SKM-1 (cell line): ENCODE data around the gene SIN3A.
"Not testable (repeated sequence)": the region's sequence is repeated elsewhere in the genome, so short reads cannot be mapped to it uniquely, and the experiment has no call there.

ENCODE experiments used
- DNase-seq: peaks from one replicate; lab custom pipeline; 2025; ENCODE audit not compliant: unreplicated experiment; lab: John Stamatoyannopoulos, UW

SIN3A gene

GRCh38 chr15:75335705-75336355, 115.7 kb downstream of the SIN3A start, which contains the start of gene COMMD4:
COMMD4 (plus strand) TSS chr15:75336063; CDS start chr15:75336090, 27 bp downstream.
- peak; percentile 50 for DNase-seq

GRCh38 chr15:75335313-75335704, 116.2 kb downstream of the SIN3A start:
- no peak for DNase-seq

DNA sequence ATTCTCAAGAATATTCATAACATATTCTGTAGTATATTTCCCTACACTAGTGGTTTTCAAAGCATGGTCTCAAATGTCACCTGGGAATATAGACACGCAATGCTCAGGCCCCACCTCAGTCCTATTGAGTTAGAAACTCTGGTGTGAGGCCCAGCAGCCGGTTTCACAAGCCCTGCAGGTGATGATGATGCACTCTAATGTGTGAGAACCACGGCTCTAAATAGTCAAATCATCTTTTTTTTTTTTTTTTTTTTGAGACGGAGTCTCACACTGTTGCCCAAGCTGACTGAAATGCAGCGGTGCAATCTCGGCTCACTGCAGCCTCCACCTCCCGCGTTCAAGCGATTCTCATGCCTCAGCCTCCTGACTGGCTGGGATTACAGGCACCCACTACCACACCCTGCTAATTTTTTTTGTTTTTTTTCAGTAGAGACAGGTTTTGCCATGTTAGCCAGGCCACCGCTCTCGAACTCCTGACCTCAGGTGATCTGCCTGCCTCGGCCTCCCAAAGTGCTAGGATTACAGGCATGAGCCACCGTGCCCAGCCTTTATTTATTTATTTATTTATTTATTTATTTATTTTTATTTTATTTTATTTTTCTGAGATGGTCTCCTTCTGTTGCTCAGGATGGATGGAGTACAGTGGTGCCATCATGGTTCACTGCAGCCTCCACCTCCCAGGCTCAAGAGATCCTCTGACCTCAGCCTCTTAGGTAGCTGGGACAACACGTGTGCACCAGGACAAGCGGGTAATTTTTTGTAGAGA, 117.7 kb downstream of the SIN3A start:
- not testable (repeated sequence) for DNase-seq

DNA sequence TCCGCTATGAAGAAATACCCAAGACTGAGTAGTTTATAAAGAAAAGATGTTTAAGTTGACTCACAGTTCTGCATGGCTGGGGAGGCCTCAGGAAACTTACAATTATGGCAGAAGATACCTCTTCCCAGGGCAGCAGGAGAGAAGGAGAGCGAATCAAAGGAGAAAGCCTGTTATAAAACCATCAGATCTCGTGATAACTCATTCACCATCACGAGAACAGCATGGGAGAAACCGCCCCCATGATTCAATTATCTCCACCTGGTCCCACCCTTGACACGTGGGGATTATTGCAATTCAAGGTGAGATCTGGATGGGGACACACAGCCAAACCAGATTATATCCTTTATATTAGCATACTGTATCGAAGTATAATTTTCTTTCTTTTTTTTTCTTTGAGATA, 119.4 kb downstream of the SIN3A start:
- DNase-seq: not testable (repeated sequence)

- DNase-seq: no peak
Observed at GRCh38 chr15:75329571-75329970, 121.9 kb downstream of the SIN3A start.

- no peak for DNase-seq
Observed at GRCh38 chr15:75328493-75329314, 122.8 kb downstream of the SIN3A start.

DNA sequence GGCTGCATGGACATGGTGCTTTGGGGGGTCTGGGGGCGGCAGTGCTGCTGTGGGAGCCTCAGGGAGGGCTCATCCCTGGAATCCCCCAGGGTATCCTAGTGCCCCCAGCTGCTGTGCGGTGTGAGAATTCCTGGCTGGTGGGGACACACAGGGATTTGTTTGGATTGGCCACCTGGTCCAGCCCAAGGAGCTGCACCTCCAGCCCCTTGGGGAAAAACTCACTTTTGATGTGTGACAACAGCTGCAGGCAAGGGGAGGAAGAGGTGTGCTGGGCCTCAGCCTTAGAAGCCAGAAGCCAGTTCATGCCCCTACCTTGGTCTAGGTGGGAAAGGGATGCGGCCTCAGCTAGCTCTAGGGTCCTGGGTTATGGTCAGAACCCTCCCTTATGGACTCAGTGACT, 124.0 kb downstream of the SIN3A start:
- no peak for DNase-seq

DNA sequence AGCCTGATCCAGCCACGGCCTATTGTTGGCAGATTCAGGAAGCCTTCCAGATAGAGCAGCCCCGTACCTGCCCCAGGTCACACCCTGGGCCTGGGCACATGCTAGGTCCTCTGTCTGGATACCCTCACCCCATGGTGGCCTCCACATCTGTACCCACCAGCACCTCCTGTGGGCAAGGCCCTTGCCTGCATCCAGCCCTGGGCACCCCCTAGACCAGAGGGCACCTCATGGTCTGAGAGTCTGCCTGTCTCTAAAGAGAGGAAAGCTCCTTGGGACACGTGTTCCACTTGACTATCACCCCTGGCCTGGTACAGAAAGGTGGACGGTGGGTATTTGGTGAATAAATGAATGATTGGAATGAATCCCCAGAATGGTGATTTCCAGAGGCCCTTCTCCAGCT, 124.5 kb downstream of the SIN3A start:
- no peak for DNase-seq

GRCh38 chr15:75325922-75326321, 125.6 kb downstream of the SIN3A start:
- DNase-seq: no peak

DNA sequence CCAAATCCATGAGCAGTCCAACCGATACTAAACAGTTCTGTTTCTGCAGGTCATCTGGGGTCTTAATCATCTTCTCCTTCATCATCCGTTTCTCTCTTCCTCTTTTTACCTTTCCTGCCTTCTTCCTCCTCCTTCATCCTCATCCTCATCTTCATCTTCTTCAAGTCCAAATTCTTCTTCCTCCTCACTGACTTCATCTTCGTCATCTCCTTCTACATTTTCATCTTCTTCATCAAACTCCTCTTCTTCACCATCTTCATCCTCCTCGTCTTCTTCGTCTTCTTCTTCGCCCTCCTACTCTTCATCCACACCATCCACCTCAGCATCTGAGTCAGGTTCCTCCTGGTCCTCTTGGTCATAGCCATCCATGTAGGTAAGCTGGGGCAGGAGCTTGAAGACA, 129.8 kb downstream of the SIN3A start:
- DNase-seq: no peak
